Measurements from ENCODE around the gene FARSB.

Gene FARSB

GRCh38 chr2:222663479-222663878, 7.6 kb upstream of the FARSB start:
- no peak for DNase-seq (ENCODE audit: low spot score)

- no peak for DNase-seq (ENCODE audit: low spot score)
Measured at GRCh38 chr2:222656526-222657446, 894 bp upstream of the FARSB start.

- DNase-seq (ENCODE audit: low spot score): no peak
Measured at GRCh38 chr2:222653280-222653679, 2.6 kb downstream of the FARSB start.

GRCh38 chr2:222652491-222653255, 3.2 kb downstream of the FARSB start:
- DNase-seq (ENCODE audit: low spot score): no peak

GRCh38 chr2:222651718-222652418, 4.0 kb downstream of the FARSB start:
- no peak for DNase-seq (ENCODE audit: low spot score)

GRCh38 chr2:222649801-222650200, 6.1 kb downstream of the FARSB start:
- no peak for DNase-seq (ENCODE audit: low spot score)

- DNase-seq (ENCODE audit: low spot score): no peak
Measured at GRCh38 chr2:222646008-222646407, 9.9 kb downstream of the FARSB start.

GRCh38 chr2:222643134-222643533, 12.8 kb downstream of the FARSB start:
- DNase-seq (ENCODE audit: low spot score): no peak

- no peak for DNase-seq (ENCODE audit: low spot score)
Measured at GRCh38 chr2:222641336-222641735, 14.6 kb downstream of the FARSB start.

- DNase-seq (ENCODE audit: low spot score): no peak
Measured at GRCh38 chr2:222637067-222637466, 18.8 kb downstream of the FARSB start.

- no peak for DNase-seq (ENCODE audit: low spot score)
Measured at GRCh38 chr2:222635295-222635694, 20.6 kb downstream of the FARSB start.

- DNase-seq (ENCODE audit: low spot score): no peak
Measured at GRCh38 chr2:222627764-222628163, 28.1 kb downstream of the FARSB start.

- DNase-seq (ENCODE audit: low spot score): no peak
Measured at GRCh38 chr2:222623756-222624309, 32.1 kb downstream of the FARSB start.

- DNase-seq (ENCODE audit: low spot score): no peak
Measured at GRCh38 chr2:222622910-222623309, 33.0 kb downstream of the FARSB start.

GRCh38 chr2:222621893-222622292, 34.0 kb downstream of the FARSB start:
- no peak for DNase-seq (ENCODE audit: low spot score)

GRCh38 chr2:222615320-222615719, 40.6 kb downstream of the FARSB start:
- DNase-seq (ENCODE audit: low spot score): no peak

- peak; percentile 60 for DNase-seq (ENCODE audit: low spot score)
Measured at GRCh38 chr2:222613715-222614331, 42.1 kb downstream of the FARSB start.

GRCh38 chr2:222611684-222612083, 44.2 kb downstream of the FARSB start:
- DNase-seq (ENCODE audit: low spot score): no peak

GRCh38 chr2:222610746-222611145, 45.1 kb downstream of the FARSB start:
- no peak for DNase-seq (ENCODE audit: low spot score)

GRCh38 chr2:222609381-222609780, 46.5 kb downstream of the FARSB start:
- DNase-seq (ENCODE audit: low spot score): no peak

- no peak for DNase-seq (ENCODE audit: low spot score)
Measured at GRCh38 chr2:222608081-222608480, 47.8 kb downstream of the FARSB start.

- DNase-seq (ENCODE audit: low spot score): no peak
Measured at GRCh38 chr2:222606306-222606705, 49.6 kb downstream of the FARSB start.

Data from AG08396 (cell line).